Left forelimb (tissue), 1 donor: ENCODE measurements around the gene GPLD1.

Experiments
- DNase-seq: peaks from one replicate; pipeline ENCODE4 v3.0.0-alpha.2; 2018; ENCODE audit warnings: low spot score

Gene GPLD1

DNA sequence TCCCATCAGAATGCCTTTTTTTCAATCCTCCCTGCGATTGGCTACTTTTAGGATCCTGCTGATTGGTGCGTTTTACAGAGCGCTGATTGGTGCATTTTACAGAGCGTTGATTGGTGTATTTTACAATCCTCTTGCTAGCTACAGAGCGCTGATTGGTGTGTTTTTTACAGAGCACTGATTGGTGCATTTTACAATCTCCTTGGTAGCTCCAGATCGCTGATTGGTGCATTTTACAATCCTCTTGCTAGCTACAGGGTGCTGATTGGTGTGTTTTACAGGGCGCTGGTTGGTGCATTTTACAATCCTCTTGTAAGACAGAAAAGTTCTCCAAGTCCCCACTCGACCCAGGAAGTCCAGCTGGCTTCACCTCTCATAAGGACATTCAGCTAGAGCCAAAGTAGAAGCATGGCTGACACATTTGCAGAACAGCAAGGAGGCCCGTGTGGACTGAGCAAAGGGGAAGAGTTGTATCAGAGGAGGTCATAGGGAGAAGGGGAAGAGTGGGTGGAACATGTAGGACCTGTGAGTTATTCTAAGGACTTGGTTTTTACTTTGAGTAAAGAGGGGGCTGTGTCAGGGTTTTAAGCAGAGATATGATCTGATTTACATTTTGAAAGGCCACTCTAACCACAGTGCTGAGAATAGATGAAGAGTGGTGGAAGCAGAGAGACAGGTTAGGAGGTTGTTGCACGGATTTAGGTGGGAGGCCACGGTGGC is 8.0 kb upstream of the GPLD1 start:
- DNase-seq, result no peak

DNA sequence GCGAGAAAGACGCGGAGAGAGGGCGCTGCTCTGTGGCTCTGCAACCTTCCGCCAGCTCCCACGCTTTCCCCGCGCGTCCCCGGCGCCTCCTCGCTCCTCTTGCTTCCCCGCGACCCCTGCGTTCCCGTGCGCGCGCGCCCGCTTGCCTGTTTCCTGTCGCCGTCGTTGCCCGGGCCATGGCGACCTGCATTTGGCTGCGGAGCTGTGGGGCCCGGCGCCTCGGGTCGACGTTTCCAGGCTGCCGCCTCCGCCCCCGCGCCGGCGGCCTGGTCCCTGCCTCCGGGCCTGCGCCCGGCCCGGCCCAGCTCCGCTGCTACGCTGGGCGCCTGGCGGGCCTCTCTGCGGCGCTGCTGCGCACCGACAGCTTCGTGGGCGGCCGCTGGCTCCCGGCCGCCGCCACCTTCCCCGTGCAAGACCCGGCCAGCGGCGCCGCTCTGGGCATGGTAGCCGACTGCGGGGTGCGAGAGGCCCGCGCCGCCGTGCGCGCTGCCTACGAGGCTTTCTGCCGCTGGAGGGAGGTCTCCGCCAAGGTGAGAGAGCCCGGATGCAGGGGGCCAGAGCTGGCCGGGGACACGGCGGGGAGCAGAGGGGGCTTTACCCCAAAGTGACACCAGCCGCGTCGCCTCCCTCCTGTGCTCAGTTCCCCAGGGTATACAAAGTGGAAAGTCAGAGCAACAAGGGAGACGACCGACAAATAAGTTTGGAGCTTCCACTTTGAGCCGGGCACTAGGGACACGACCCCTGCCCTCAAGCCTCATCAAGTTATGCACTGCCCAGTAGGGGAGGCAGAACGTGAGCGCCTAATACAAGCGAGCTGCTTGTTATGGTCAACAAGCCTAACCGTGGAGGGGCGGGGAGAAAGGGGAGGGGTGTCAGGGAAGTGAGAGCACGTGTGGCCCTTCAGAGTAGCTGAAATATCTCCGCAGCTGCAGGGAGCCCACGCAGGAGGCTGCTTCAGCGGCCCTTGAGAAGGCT is 5.7 kb upstream of the GPLD1 start, which contains the start of gene ALDH5A1:
Gene ALDH5A1 (plus strand): TSS at position 149 of the 975 bp plus-strand sequence. CDS start 28 bp downstream, at position 177.
- DNase-seq, result peak; percentile 87

DNA sequence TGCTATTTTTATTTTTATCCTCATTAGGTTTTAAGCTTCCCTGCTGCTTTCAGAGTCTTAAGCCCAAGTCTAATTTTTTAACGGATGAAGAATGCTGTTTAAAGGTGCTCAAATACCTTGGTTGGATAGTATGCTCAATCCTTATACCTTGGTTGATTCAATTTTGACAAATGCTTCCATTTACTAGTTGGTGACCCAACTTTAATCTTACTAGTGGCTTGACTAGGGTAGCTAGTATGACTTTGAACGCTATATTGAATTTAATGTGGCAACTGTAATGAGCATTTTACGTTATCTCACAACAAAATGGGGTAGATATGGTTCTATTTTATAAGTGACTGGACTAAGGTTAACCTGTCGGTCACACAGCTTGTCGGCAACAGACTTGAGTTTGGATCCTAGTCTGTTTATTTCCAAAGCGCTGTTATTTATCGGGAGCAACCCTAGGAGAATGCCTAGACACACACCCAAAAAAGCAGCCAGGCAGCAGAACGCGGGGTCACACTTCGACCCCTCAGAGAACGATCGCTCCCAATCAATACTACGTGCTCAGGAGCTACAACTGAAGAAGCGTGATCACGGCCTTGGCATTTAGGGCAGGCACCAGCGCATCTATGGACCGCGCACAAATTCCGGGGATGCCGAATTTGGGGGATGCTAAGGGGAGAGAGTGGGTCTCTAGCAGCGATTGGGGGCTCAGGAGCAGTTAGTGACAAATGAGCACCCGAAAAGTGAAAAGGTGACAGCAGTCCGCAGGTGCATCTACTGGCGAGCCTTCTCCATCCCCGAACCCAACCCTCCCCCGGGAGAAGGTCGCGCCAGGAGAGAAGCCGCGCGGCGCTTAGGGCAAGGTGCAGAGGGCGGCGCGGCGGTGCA is 4.8 kb upstream of the GPLD1 start:
- no peak for DNase-seq

DNA sequence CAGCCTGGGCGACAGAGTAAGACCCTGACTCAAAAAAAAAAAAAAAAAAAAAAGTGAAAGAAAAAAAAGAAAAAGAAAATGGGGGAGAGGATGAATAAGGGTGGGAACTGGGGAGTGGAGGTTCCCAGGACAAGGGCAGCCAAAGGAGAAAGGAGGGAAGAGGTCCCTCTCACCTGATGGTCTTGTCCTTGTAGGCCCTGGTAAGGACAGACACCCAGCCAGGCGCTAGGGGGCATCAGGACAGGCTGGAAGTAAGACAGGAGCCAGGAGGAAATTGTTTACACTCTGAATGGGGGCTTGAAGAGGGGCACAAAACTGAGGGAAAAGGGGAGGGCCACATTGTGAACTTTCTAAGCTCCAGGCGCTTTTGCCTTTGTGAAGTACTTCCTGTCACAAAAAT is 3.1 kb upstream of the GPLD1 start:
- no peak for DNase-seq

DNA sequence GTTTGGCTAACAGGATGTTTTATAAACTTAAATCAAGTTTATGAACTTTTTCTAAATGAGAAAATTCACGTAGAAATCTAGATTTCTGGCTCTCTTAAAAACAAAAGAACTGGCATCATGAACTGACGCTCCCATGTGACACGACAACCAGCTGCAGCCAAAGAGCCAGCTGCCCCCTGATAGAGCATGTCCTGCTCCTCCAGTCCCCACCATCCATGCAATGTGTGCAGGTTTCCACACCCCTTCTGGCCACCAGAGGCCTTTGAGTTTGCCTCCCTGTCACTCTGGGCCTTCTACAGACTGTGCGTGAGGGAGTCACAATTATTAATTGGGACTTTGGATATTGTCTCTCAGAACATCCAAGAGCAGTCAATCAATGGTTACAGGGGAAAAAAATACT is 1.6 kb upstream of the GPLD1 start:
- DNase-seq, result no peak

DNA sequence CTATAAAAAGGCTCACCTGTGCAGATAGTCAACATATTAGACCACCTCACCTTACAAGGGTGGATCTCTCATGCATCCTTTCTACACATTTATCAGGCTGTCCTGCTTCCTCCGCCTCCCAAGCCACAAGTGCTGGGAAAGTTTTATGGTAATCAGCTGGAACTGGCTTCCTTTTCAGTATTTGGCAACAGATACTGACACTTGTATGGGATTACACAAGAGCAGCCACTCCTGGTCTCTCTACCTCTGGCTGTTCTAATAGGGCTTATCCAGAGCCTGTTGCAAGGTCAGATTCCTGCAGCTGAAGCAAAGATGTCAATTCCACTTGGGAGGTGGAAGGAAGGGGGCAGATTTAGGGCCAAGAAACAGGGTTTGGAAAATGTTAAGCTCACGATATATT is 503 bp upstream of the GPLD1 start:
- no peak for DNase-seq

DNA sequence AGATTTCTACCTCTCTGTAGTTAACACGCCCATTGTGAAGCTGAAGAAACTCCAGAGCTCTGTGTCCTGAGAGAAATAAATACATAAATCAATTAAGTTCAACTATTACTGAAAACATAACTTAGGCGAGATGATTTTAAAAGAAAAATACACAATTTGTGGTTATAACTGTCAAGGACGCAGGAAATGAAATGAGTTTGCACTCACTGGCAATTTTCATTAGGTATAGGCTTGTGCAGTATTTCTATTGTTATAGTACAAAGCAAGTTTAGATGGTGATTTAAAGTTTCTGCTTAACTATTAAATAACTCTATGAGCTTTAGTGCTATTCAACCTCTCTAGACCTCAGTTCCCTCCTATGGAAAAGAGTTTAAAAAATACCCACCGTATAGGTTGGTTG is 3.3 kb downstream of the GPLD1 start:
- no peak for DNase-seq

DNA sequence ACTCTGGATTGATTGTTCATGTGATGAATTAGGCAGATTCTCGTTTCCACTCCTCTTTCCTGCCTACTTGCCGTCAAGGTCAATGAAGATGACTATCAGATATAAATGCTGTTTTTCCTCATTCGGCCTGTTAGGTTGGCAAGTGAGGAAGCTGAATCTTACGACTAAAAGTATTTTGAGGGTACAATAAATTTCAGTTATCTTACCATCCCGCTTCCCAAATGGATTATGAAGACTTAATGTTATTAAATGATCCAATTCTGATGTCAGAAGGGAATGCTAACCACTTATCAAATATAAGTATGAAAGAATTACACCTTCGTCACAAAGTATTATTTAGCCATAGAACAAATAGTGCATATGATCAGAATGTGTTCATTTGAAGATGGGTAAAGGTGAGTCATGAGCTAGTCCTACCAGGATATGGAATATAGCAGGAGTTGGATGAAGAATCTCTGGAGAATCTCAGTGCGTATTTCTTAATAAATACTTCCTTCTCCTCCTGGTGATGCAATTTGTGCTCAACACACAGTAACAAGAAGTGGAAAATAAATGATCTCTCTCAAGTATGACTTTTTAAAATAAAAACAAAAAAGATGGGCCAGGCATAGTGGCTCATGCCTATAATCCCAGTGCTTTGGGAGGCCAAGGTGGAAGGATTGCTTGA is 4.6 kb downstream of the GPLD1 start:
- no peak for DNase-seq

DNA sequence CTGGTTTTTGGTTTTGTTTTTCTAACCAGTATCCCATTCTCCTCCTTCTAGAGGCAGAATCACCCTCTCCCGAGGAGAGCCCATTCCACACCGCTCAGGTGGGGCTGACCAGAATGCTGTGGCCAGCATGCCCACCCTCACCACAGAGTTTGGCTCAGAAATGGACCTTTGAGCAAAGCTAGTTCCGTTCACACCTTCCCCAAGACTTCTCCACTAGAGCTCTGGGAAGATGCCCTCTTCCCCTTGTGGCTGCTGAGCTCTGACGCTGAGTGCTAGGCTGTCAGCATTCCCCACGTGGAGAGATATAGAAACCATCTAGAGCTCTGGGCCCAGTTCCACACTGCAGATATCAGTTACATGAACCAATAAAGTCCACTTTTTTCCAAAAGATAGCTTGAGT is 7.9 kb downstream of the GPLD1 start:
- DNase-seq, result no peak

DNA sequence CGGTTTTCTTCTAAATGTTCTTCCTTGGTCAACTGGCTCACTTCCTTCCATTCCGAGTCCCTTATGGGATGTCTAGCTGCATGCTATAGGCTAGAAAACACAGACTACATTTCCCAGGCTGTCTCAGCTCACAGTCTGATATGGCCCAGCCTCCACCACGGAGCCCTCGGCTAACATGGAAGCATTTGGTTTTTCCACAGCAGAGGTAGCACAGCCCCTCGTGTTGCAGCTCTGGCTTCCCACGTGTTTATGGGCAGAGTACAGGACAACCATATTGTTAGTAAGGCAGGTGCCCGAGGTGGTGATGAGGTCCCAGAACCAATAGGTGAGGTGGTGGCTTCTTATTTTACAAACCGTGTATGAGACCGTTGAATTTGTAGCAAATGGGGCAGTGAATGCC is 8.7 kb downstream of the GPLD1 start:
- DNase-seq, result no peak

DNA sequence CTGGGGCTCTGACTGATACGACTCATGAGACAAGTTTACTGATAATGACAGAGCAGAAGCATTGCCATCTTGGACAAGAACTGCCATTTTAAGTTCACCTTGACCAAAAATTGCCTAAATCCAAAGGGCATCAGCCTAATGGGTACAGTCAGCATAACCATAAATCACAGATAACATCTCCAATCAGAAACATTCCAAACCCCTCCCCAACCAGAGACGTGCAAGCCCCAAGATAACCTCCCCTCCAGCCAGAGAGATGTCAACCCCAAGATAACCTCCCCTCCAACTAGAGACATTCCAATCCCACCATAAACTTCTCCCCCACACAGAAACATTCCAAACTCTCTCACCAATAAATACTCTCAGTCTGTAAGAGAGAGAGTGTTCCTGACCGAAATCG is 10.5 kb downstream of the GPLD1 start:
- no peak for DNase-seq

DNA sequence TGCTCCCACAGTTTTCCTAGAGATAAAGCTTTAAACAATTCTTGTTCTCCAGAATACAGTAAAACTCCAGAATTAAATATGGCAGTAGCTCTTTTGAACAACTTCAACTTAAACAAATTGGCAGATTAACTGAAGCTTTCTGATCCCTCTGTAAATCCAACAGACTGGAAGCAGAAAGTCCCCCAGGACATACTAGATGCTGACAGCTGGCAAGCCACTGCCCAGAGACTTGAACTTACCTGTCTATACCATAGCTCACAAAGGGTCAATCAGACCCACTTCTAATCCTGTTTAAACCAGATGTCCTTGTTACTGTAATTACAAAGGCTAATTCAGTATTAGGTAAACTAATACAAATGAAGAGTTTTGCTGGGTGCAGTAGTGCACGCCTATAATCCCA is 12.3 kb downstream of the GPLD1 start:
- no peak for DNase-seq

DNA sequence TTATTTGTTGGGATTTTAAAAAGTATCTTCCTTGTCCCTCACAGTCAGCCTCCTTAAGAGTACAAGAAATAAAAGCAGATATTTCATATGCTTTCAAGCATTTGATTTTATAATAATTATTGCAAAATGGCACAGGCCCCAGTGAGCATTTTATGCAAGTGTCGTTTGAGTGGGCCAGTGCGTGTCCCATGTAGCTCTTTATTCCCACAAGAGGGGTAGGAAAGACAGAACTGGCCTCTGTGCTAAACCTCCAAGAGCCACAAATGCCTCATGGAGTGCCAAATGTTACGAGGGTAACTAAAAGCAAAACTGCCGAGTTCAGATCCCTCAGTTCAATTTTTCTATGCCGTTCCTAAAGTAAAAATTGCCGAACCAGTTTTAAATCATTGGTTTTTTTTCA is 12.7 kb downstream of the GPLD1 start:
- no peak for DNase-seq

DNA sequence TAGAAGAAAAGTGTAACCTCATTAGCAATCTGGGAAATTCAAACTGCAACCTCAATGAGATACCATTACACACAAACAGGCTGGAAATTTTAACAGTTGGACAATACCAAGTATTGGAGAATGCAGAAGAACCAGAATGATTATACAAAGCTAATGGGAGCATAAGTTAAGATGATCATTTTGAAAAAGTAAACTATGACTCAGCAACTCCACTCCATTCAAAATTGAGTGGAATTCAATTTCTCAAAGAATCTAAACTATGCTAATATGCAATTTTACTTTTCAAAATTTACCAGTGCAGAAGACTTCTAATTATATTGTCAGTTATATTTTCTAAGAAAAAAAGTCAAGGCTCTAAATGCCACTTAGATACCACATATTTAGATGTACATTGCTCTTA is 17.2 kb downstream of the GPLD1 start:
- no peak for DNase-seq

DNA sequence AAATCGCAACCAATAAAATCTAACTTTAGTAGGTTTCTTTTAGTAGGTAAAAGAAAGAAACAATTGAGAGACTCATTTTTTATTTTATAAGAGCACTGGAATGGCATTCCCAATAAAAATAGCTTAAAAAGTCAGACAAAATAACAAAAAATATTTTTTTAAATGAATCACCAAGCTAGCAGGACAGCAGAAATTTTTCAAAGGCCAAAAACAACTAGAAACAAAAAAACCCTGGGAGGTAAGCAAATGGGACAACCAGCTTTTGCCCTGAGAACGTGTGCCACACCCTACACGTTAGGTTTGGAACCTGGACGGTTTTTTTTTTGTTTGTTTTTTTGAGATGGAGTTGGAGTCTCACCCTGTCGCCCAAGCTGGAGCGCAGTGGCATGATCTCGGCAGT is 19.6 kb downstream of the GPLD1 start:
- no peak for DNase-seq

DNA sequence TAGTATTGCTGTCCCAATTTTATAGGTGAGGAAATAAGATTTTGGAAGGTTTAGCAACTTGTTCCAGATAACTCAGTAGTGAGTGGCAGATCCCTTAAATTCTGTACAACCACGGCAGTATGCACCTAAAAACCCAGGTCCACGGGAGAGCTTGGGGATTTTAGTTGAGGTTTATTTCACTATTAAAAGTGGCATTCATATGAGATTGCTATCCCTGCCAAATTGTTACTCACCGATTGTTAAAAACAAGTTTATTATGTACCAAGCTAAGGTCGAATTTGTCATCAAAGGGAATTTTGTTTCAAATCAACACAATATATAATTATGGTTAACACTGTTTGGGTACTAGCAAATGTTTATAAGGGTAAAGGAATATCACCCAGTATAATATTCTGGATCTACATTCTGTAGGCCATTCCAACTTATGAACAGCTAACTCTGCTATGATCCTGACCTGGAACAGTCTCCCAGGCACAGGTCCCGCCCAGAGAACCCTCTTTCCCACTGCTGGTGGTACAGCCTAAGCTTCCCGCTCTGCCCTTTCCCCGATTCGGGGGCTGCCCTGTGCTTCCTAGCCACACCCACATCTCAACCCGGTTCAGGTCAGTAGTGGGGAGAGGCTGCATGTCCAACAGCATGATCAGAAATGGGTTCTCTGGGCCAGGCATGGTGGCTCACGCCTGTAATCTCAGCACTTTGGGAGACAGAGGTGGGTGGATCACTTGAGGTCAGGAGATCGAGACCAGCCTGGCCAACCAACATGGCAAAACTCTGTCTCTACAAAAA is 24.9 kb downstream of the GPLD1 start:
- DNase-seq, result no peak

DNA sequence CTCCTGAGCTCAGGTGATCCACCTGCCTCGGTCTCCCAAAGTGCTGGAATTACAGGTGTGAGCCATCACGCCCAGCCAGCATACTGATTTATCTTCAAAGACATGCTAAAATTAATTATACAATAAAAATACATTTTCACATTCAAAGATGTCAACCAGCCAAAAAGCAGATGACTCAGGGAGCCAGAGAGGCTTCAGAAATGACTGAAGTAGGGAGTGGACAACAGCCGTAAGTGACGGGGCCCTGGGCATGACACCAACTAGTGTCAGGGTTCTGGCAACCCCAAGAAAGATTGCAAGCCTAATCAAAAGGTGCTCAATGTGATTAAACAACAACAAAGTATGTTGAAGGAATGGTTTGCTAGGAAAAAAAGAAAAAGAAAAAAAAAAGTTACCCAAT is 28.4 kb downstream of the GPLD1 start:
- DNase-seq, result no peak

DNA sequence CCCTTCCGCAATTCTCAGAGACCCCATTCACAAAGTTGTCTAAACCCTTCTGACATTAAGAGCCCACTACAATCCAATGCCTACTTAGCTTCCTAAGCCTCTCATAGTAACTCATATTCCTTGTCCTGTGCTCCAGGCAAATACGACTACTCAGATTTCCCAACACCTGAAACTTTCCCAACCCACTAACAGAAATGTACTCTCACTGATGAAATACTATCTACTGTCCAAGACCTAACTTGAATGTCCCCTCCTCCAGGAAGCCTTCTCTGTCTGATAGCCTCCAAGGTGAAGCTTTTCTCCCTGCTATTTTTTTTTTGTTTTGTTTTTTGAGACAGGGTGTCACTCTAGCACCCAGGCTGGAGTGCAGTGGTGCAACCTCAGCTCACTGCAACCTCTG is 30.4 kb downstream of the GPLD1 start:
- no peak for DNase-seq

DNA sequence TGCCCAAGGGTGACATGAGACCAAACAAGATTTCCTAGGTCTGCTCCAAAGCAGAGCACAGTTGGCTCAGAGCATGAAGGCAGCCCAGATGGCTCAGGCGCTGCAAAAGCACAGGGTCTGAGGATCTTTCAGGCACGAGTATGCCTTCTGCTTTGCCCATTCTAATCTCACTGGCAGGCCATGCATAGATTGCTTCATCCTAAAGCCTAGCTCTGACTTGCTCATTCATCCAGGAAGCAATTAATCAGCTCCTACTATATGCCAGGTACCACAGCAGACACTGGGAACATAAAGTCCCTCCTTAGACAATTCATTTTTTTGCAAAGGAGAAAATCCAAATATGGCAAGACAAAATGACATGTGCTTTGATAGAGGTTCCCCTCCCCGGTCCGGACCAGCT is 31.2 kb downstream of the GPLD1 start:
- no peak for DNase-seq

DNA sequence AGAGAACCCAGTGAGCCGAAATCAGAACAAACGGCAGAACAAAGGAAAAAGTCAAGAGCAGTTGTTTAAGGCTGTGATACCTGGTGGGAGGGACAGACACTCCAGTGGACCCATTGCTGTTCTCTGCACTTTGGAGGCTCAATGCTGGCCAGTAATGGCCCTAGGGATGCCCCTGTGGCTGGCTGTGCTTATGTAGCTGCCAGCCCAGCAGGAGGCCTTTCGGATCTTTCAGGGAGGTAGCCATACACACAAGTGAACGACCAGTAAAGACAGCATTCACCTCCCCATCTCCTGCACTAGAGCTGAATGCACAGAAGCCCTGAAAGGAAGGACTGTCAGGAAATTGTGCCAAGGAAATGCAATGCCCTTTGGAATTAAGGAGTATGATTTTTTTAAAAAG is 34.3 kb downstream of the GPLD1 start:
- DNase-seq, result no peak

DNA sequence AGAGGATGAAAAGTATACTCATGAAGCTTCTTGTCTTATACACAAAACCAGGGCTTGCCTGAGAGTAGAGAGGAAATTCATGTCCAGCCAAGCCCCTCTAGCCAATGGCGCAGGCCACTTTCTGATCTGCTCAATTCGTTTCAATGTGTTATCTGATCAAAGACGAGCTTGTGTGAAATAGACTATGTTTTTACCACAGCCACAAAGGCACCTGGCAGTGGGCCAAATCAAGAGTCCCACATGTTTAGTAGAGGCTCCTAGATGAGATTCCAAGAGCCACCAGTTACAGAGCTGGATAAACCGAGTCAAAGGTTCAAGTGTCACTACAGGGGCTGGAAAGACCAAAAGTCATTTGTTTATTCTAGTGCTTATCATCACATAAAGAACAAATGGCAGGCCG is 34.9 kb downstream of the GPLD1 start:
- no peak for DNase-seq
